BJ (cell line): ENCODE data around the gene DIO3. TPM values are rescaled to one million over a fixed set of nuclear protein-coding genes. Genes with fewer than 3 reads are reported as not detected.
"Not testable (repeated sequence)": the region's sequence is repeated elsewhere in the genome, so short reads cannot be mapped to it uniquely, and the experiment has no call there.

ENCODE experiments used
- CTCF ChIA-PET: fragments of 350-600 bp; formaldehyde crosslinking; extraction: SDS; loops from one replicate; lab custom pipeline; 2021; ENCODE audit warnings: antibody characterized with exemption, inconsistent platforms; lab: Yijun Ruan, JAX
- POLR2A ChIA-PET: fragments of 300-600 bp; sonication (Branson Sonifier 250); formaldehyde crosslinking; extraction: SDS; loops from one replicate; lab custom pipeline; 2021; ENCODE audit warnings: antibody characterized with exemption; lab: Charles Lee
- DNase-seq: peaks from one replicate; pipeline ENCODE4 v3.0.0-alpha.2; 2011; ENCODE audit warnings: low read depth
- H3K27me3 ChIP-seq: 2 replicates; pipeline ENCODE4 v1.6.0; 2011; ENCODE audit warnings: low read length; ENCODE audit not compliant: control insufficient read depth, insufficient read depth
- H3K36me3 ChIP-seq: 2 replicates; pipeline ENCODE4 v1.5.1; 2011; ENCODE audit warnings: low read length; ENCODE audit not compliant: control insufficient read depth, insufficient read depth
- H3K4me3 ChIP-seq: 2 replicates; pipeline ENCODE4 v1.5.1; 2011; ENCODE audit warnings: low read depth, mild to moderate bottlenecking, control low read depth, low read length
- CTCF ChIP-seq: IDR thresholded peaks from 2 replicates; pipeline ENCODE4 v1.5.1; 2011; ENCODE audit warnings: low read depth, mild to moderate bottlenecking, control low read depth, inconsistent platforms, low read length, moderate library complexity; ENCODE audit not compliant: insufficient read depth
- polyA plus RNA-seq: library from polyadenylated mRNA; depleted of rRNA; stranded (reverse); fragments of >200 nt; gene quantifications from 2 replicates; pipeline ENCODE4 v1.2.3, GENCODE V29; 2011

Gene DIO3
- polyA plus RNA-seq, 1 experiment, result not detected

GRCh38 chr14:101563654-101564443 lies 2.6 kb downstream of the DIO3 start:
- DNase-seq, result no peak
- no peak for TF ChIP-seq CTCF
- CTCF ChIA-PET, result no interaction called here
- Histone ChIP-seq H3K4me3 (no peak overlapping the region), H3K27me3 (peaks cover 44% of the 10 kb centered on the region), H3K36me3 (no peaks in the 10 kb centered on the region)
- POLR2A ChIA-PET, result no interaction called here

- no peak for DNase-seq
- Histone ChIP-seq H3K4me3 (no peak overlapping the region), H3K27me3 (peaks cover 38% of the 10 kb centered on the region), H3K36me3 (no peaks in the 10 kb centered on the region)
- POLR2A ChIA-PET, result no interaction called here
- CTCF ChIA-PET, result no interaction called here
- TF ChIP-seq CTCF, result no peak
These were observed 3.1 kb downstream of the DIO3 start for GRCh38 chr14:101564444-101564776.

- Histone ChIP-seq H3K27me3 (peaks cover 35% of the 10 kb centered on the region), H3K4me3 (no peak overlapping the region), H3K36me3 (no peaks in the 10 kb centered on the region)
- no peak for DNase-seq
- ChIA-PET CTCF (no interaction called here), POLR2A (no interaction called here)
- no peak for TF ChIP-seq CTCF
These were observed 3.8 kb downstream of the DIO3 start for GRCh38 chr14:101564819-101565698.

GRCh38 chr14:101567252-101567651 lies 6.0 kb downstream of the DIO3 start:
- H3K27me3 ChIP-seq, result peaks cover 28% of the 10 kb centered on the region
- H3K36me3 ChIP-seq, result no peaks in the 10 kb centered on the region
- ChIA-PET POLR2A (no interaction called here), CTCF (interaction anchor here (0.6 kb wide), 1 partner anchor 12 kb away, joined by 3 read pairs; no protein-coding TSS in a partner anchor)
- no peak overlapping the region for H3K4me3 ChIP-seq
- no peak for DNase-seq
- TF ChIP-seq CTCF, result no peak

- no peak for DNase-seq
- Histone ChIP-seq H3K27me3 (peaks cover 5% of the 10 kb centered on the region), H3K4me3 (no peak overlapping the region), H3K36me3 (no peaks in the 10 kb centered on the region)
- no peak for TF ChIP-seq CTCF
- POLR2A ChIA-PET, result no interaction called here
- CTCF ChIA-PET, result no interaction called here
These were observed 9.7 kb downstream of the DIO3 start for GRCh38 chr14:101571004-101571403.

GRCh38 chr14:101572526-101572925 lies 11.2 kb downstream of the DIO3 start:
- POLR2A ChIA-PET, result interaction anchor here (0.5 kb wide), 1 partner anchor 74 kb away, joined by 5 read pairs; no protein-coding TSS in a partner anchor
- DNase-seq, H3K27me3 ChIP-seq, H3K4me3 ChIP-seq, H3K36me3 ChIP-seq, CTCF ChIA-PET: not testable (repeated sequence)
